A549 (cell line): ENCODE results near the gene BPIFB4.

Experiments used
- BHLHE40 ChIP-seq: IDR thresholded peaks from 2 replicates; pipeline ENCODE4 v1.6.1; 2012; ENCODE audit warnings: low read depth, low read length, inconsistent platforms
- CBX2 ChIP-seq: fragments of 200-600 bp; sonication (generic); IDR thresholded peaks from 2 replicates; pipeline ENCODE4 v1.6.1; 2016; ENCODE audit warnings: low read depth, mild to moderate bottlenecking, borderline replicate concordance
- EP300 ChIP-seq, 2 experiments: fragments of >200 bp; sonication (Bioruptor Twin); formaldehyde crosslinking; IDR thresholded peaks; 2 replicates in 1 of 2; 3 replicates in 1 of 2; pipeline ENCODE4 v1.6.1; 2016 to 2017
- HOXA7 ChIP-seq: fragments of 250-450 bp; sonication (Bioruptor Pico); IDR thresholded peaks from 2 replicates; pipeline ENCODE4 v1.5.0; 2020; ENCODE audit warnings: mild to moderate bottlenecking, moderate library complexity
- PHF8 ChIP-seq: fragments of 200-600 bp; sonication (generic); IDR thresholded peaks from 2 replicates; pipeline ENCODE4 v1.6.1; 2016; ENCODE audit warnings: low read depth, mild to moderate bottlenecking, antibody characterized with exemption, moderate library complexity, borderline replicate concordance
- POLR2A ChIP-seq: IDR thresholded peaks from 2 replicates; pipeline ENCODE4 v1.6.1; 2012; ENCODE audit warnings: mild to moderate bottlenecking, low read length
- RAD21 ChIP-seq, 2 experiments: fragments of >200 bp in 1 of 2; sonication (Bioruptor Twin) in 1 of 2; formaldehyde crosslinking in 1 of 2; IDR thresholded peaks in 1 of 2; conservative IDR thresholded peaks in 1 of 2; 2 replicates in 1 of 2; 3 replicates in 1 of 2; pipeline ENCODE4 v1.6.1; 2012 to 2018; ENCODE audit warnings: inconsistent platforms in 1 of 2
- RCOR1 ChIP-seq: fragments of 150-350 bp; IDR thresholded peaks from 2 replicates; pipeline ENCODE4 v1.6.1; 2014; ENCODE audit warnings: antibody characterized with exemption, low read length, low read depth
- TF ChIP-seq, protein P1 (sequence below): fragments of >200 bp; sonication (Bioruptor Twin); formaldehyde crosslinking; IDR thresholded peaks from 3 replicates; pipeline ENCODE4 v1.5.1; 2016
- TF ChIP-seq, protein P2 (sequence below): fragments of 150-350 bp; IDR thresholded peaks from 2 replicates; pipeline ENCODE4 v1.6.1; 2014; ENCODE audit warnings: low read depth, mild to moderate bottlenecking, low read length
- TF ChIP-seq, protein P3 (sequence below): fragments of 200-600 bp; sonication (generic); IDR thresholded peaks from 2 replicates; pipeline ENCODE4 v1.6.1; 2016; ENCODE audit warnings: antibody characterized with exemption, mild to moderate bottlenecking, moderate library complexity
- TF ChIP-seq, protein P4 (sequence below): IDR thresholded peaks from 2 replicates; pipeline ENCODE4 v1.6.1; 2012

DNA sequence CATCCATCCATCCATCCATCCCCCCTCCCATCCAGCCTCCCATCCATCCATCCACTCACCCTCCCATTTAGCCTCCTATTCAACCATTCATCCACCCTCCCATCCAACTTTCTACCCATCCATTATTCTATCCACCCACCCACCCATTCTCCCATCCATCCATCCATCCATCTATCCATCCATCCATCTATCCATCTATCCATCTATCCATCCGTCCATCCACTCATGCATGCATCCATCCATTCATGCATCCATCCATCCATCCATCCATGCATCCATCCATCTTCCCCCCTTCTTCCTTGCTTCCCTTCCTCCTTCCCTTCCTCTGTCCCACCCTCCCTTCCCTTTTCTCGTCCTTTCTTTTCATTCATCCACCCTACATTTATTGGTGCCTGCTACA is 4.8 kb upstream of the BPIFB4 start:
- TF ChIP-seq POLR2A = no peak
- TF ChIP-seq, protein P1, sequence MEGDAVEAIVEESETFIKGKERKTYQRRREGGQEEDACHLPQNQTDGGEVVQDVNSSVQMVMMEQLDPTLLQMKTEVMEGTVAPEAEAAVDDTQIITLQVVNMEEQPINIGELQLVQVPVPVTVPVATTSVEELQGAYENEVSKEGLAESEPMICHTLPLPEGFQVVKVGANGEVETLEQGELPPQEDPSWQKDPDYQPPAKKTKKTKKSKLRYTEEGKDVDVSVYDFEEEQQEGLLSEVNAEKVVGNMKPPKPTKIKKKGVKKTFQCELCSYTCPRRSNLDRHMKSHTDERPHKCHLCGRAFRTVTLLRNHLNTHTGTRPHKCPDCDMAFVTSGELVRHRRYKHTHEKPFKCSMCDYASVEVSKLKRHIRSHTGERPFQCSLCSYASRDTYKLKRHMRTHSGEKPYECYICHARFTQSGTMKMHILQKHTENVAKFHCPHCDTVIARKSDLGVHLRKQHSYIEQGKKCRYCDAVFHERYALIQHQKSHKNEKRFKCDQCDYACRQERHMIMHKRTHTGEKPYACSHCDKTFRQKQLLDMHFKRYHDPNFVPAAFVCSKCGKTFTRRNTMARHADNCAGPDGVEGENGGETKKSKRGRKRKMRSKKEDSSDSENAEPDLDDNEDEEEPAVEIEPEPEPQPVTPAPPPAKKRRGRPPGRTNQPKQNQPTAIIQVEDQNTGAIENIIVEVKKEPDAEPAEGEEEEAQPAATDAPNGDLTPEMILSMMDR = no peak
- TF ChIP-seq, protein P2, sequence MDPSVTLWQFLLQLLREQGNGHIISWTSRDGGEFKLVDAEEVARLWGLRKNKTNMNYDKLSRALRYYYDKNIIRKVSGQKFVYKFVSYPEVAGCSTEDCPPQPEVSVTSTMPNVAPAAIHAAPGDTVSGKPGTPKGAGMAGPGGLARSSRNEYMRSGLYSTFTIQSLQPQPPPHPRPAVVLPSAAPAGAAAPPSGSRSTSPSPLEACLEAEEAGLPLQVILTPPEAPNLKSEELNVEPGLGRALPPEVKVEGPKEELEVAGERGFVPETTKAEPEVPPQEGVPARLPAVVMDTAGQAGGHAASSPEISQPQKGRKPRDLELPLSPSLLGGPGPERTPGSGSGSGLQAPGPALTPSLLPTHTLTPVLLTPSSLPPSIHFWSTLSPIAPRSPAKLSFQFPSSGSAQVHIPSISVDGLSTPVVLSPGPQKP = no peak
- no peak for TF ChIP-seq RAD21 (conservative IDR thresholded peaks at IDR 0.05 in 1 of 2, IDR thresholded peaks at IDR 0.05 in 1 of 2)
- no peak for TF ChIP-seq RCOR1
- TF ChIP-seq PHF8 = no peak
- TF ChIP-seq EP300 (IDR thresholded peaks at IDR 0.05) = no peak
- TF ChIP-seq, protein P3, sequence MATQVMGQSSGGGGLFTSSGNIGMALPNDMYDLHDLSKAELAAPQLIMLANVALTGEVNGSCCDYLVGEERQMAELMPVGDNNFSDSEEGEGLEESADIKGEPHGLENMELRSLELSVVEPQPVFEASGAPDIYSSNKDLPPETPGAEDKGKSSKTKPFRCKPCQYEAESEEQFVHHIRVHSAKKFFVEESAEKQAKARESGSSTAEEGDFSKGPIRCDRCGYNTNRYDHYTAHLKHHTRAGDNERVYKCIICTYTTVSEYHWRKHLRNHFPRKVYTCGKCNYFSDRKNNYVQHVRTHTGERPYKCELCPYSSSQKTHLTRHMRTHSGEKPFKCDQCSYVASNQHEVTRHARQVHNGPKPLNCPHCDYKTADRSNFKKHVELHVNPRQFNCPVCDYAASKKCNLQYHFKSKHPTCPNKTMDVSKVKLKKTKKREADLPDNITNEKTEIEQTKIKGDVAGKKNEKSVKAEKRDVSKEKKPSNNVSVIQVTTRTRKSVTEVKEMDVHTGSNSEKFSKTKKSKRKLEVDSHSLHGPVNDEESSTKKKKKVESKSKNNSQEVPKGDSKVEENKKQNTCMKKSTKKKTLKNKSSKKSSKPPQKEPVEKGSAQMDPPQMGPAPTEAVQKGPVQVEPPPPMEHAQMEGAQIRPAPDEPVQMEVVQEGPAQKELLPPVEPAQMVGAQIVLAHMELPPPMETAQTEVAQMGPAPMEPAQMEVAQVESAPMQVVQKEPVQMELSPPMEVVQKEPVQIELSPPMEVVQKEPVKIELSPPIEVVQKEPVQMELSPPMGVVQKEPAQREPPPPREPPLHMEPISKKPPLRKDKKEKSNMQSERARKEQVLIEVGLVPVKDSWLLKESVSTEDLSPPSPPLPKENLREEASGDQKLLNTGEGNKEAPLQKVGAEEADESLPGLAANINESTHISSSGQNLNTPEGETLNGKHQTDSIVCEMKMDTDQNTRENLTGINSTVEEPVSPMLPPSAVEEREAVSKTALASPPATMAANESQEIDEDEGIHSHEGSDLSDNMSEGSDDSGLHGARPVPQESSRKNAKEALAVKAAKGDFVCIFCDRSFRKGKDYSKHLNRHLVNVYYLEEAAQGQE = no peak
- no peak for TF ChIP-seq BHLHE40
- TF ChIP-seq, protein P4, sequence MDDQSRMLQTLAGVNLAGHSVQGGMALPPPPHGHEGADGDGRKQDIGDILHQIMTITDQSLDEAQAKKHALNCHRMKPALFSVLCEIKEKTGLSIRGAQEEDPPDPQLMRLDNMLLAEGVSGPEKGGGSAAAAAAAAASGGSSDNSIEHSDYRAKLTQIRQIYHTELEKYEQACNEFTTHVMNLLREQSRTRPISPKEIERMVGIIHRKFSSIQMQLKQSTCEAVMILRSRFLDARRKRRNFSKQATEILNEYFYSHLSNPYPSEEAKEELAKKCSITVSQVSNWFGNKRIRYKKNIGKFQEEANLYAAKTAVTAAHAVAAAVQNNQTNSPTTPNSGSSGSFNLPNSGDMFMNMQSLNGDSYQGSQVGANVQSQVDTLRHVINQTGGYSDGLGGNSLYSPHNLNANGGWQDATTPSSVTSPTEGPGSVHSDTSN = no peak
- no peak for TF ChIP-seq CBX2
- TF ChIP-seq HOXA7 (CRISPR knock-in tag) = no peak
